Colon (tissue), 2 donors: Measurements from ENCODE around the gene JPH2.

Source experiments
- FAIRE-seq: peaks from 2 replicates; lab custom pipeline; 2012; peaks lifted over from hg19 to GRCh38; lab: Jason Lieb, UNC
- donor health status: control.
- donor health status: control.

Gene JPH2

DNA sequence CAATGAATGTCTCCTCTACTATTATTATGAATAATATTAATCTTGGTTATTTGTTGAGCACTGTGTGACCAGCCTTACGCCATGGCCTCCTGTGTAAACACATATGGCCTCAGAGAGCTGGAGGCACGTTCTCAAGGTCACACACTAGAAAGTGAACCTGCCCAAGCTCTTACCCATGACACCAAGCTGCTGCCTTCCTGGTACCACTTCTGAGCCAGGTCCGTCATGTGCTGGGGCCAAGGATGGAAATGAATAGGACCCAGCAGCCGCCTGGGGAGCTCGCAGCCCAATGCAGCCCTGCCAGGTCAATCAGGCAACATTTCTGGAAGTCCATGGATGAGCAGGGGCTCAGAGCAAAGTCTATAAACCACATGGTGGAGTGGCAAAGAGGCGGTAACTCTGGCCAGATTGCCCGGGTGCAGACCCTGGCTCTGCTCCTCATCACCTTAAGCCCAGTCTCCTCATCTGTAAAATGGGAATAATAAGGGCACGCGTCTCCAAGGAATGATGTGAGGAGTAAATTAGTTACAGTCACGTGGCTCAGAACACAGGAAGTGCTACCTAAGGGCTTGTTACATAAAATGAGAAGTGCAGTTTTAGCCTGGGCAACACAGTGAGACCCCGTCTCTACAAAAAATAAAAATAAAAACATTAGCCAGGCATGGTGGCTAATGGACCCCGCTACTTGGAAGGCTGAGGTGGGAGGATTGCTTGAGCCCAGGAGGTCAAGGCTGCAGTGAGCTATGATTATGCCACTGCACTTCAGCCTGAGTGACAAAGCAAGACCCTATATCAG is 61.5 kb downstream of the JPH2 start:
- no peak for FAIRE-seq

DNA sequence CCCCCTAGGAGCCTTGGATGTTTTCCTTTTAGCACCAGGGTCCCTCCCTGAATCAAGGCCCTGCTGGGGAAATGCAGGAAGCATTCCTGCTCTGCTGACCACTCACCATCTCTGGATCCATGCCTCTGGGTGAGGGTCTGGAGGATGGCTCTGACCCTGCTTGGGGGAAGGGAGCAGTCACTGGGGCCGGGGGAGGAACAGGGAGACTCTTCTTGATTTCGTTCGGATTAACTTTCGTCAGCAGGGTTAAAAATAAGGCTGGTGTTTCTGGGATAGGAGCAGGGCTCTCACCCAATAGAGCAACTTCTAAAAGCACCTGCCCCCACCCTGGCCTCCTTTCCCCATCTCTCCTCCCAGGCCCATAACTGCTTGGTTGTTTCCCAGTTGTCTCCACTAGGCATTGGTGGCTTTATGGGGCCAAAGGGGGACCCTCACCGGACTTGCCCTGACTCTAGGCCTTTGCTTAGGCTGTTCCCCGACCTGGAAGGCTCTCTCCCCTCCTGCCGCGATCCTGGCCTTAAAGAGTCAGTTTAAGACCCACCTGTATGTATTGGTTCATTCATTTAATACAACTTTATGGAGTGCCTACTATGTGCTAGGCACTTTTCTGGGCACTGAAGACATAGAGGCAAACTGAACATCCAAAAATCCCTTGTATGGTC is 63.0 kb downstream of the JPH2 start:
- no peak for FAIRE-seq

DNA sequence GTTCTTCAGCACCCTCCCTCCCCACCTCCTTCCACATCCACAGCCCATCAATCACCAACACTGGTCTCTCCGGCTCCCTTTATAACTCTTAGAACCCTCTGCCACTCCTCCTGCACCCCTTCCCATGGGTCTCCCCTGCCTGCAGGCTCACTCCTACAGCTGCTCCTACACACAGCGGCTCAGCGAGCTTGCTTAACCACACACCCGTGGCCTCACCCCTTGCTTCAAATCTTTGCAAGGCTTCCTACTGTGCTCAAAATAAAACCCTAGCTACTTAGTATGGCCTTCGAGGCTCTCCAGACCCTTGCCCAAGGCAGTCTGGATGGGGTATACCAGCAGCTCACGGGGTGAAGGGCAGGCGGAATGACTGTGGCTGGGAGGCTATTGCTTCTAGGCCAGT is 63.7 kb downstream of the JPH2 start:
- no peak for FAIRE-seq

DNA sequence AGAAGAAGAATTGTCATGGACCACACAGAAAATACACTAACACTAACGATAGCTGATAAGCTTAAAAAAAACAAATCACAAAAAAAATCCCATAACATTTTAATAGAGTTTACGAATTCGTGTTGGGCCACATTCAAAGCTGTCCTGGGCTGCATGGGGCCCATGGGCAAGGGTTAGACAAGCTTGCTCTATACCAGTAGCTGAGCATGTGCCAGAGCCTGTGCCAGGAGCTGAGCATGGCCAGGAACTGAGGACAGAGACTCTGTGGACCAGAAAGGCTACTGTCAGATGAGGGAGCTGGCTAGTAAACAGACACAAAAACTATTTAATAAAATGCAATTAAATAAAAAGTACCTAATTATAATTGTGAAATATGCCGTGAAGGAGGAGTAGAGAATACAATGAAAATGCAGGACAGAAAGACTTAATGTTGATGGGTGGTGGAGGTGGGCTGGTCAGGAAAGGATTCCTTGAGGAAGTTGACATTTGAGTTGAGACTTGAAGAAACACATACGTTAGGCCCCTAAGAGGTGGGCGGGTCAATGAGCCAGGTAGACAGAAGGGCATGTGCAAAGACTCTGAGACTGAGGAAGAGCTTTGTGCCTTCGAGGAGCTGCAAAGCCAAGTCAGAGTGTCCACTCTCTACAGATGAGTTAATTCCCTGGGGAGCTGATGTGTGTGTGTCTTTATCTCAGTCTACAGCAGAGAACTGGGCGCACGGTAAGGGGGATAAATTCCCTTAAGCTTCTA is 66.1 kb downstream of the JPH2 start:
- no peak for FAIRE-seq

DNA sequence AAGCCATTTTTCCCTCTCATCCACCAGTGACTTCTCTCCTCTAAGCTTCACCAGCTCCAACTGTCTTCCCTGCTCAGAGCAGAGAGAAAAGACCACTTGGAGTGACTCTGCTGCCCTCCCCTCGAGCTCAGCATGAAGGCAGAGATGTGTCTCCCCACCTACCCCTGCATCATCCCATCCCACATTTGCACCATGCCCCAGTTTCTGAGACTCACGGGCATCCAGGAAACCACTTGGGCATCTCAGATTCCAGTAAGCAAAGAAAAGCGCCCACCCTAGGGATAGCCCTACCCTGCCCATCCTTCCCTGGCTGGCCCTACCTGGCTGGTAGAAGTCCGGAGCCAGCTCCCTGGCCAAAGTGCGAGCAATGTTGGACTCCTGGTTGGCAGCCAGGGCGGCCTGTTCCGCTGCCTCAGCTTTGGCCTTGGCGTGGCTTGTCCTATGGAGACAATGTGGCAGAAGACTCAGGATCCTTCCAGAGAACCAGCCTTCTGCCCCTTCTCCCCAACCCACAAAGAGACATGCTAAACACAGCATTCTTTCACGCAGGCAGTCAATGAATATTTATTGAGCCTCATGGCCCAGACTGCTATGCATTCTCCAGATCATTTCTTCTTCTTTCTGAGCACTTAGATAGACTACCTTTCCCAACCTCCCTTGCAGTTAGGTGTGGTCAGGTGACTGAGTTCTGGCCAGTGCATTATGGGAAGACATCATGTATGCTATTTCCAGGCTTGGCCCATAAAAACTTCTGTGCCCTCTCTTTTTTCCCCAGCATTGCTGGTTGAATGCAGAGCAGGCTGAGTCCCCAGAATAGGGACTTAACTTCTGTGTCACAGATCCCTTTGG is 68.6 kb downstream of the JPH2 start:
- no peak for FAIRE-seq

DNA sequence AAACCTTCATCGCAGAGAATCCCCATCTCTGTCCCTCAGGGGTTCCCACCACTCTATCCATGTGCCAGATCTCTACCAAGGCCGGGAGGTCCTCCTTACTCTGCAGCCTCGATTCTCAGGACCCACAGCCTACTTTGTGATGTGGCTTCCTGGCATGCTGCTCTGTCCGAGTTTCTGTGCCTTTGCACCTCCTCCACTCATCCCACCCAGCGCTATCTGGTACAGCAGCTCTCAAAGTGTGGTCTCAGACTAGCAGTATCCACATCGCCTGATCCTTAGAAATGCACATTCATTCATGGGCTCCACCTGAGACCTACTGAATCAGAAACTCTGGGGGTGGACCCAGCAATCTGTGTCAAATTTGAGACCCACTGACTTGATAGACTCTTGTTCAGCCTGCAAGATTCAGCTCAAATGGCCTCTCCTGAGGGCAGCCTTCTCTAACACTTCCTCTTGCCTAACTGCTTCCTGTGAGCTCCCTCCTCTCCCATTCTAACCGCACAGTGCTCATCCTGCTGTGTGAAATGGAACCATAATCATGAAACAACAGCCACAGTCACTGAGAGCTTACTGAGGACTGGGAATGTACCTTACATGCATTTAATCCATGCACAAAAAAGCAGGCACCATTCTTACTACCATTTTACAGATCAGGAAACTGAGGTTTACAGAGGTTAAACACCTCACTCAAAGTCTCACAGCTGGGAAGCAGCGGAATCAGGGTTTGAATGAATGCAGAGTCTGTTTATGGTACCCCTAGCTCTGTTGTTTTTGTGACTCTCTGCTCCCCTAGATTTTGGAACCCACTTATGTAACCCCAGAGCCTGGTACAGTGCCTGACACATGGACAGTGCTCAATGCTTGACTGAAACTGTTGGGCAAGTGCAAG is 69.4 kb downstream of the JPH2 start:
- FAIRE-seq, result no peak

DNA sequence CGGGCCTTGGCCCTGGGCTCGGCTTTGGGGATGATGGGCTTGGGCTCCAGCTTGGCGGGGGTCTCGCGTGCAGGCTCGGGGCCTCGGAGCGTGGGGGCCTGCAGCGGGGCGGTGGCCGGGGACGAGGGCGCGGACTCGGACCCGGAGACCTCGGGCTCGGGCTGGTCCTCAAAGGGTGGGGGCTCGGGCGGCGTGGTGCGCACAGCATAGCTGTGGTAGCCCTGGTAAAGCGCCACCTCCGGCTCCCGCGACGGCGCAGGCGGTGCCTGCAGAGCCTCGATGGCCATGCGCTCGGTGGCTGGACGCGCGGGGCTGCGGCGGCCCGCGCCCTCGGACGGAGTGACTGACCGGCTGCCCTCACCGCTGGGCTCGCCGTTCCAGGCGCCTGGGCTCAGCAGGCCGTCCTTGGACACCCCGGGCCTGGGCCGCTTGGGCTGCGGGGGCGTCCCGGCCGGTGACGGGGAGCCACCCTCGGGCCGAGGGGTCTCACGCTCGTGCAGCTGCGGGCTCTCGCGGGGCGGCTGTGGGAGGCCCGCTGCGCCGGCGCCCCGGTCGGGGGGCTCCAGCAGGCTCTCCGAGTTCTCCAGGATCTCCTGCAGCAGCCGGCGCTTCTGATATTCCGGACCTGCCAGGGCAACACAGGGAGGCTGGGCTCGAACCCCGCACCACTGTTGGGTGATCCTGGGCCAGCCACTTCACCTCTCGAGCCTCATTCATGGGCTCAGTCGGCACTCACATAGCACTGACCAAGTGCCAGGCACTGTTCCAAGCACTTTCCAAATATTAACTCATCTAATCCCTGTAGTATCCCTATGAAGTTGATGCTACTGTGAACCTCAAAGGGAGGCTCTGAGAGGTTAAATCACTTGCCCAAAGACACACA is 71.0 kb downstream of the JPH2 start:
- FAIRE-seq, result no peak

DNA sequence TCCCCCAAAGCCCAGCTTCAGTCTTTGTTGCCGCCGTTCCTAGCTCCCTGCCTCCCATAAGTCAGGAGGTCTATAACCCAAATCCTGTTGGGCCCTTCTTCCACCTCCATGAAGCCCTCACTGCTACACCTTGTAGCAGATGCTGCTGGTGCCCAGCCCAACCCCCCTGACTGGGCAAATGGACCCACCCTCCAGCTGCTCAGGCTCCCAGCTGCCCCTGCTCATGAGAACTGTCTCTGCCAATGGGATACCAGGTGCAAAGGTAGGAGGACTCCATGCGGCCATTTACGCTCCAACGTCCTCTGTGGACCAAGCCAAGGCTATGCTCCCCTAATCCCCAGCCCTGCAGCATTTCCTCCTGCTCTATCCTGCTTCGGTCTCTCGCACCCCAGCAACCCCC is 71.8 kb downstream of the JPH2 start:
- FAIRE-seq, result no peak

DNA sequence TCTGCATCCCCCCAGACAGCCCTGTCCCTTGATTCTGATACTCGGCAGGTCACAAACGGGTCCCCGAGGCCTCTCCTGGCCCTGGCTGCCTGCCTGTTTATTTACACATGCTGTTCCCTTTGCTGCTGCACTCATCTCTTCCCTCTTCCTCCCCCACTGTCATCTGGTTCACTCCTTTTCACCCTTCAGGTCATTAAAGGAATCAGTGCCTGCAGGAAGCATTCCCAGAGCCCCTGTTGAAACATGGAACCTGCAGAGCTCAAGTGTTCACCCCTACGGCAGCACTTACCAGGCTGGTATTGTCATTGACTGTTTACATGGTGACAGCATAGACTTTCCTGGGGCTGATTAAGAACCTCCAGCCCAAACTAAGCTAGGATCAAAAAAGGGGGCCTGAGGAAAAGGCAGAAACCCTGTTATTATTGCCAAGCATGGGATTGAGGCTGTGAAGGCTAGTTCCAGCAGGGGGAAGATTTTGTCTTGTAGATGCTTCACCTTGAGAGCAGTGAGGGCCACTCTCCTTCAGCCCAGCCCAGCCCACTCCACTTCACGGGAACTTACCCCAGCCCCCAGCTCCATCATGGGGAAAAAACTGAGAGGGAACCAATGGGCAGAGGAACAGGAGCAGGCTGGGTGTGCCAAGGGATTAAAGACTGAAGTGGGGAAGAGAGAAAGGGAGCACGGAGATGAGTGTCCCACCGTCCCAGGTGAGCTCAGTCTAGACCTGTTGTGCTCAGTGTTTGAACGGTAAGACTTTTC is 73.2 kb downstream of the JPH2 start:
- no peak for FAIRE-seq

DNA sequence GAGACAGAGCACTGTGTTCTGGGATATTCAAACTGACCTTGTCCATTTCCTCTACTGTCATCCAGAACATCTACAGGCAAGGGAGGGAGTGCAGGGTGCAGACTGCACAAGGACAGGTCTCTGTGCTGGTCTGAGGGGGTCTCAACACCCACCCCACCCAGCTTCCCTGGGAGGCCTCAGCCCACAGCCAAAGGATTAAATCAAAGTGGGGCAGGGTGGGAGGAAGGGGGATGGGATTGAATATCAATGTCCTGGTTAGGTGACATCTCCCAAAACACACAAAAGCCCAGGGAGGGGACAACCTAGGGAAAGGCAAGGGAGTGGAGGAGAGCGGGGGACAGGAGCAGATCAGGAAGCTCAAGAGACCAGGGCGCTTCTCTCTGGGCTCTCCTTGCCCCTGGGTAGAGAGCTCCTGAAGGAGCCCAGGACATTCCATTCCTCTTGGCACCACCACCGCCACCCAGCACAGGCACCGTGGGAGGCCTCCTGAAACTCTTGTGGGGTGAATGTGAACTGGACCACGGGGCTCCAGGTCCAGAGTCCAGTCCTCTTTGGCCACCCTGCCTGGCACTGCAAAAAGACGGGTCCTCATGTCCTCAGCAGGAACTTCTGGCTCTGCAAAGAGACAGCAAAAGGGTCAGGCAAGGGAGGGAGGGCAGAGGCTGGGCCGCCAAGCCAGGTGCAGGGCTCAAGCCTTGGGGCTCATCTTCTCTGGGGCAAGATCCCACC is 73.9 kb downstream of the JPH2 start:
- FAIRE-seq, result no peak

DNA sequence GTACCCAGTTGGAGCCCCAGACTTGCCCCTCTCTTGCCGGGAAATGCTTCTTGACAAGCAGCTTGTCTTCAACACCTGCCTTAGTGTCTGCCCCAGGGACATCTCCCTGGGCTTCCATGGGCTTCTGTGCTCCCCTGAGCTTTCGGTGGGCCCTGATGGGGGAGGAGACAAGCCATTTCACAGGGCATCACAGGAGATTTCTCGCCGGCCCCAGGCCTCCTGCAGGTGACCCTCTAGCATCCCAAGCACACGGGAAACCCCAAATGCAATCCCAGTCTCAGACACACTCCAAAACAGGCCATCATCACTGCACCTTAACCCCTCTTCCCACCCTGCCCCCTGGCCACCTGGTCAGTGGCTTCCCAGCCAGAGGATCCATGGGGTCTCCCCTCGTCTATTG is 74.5 kb downstream of the JPH2 start:
- no peak for FAIRE-seq

DNA sequence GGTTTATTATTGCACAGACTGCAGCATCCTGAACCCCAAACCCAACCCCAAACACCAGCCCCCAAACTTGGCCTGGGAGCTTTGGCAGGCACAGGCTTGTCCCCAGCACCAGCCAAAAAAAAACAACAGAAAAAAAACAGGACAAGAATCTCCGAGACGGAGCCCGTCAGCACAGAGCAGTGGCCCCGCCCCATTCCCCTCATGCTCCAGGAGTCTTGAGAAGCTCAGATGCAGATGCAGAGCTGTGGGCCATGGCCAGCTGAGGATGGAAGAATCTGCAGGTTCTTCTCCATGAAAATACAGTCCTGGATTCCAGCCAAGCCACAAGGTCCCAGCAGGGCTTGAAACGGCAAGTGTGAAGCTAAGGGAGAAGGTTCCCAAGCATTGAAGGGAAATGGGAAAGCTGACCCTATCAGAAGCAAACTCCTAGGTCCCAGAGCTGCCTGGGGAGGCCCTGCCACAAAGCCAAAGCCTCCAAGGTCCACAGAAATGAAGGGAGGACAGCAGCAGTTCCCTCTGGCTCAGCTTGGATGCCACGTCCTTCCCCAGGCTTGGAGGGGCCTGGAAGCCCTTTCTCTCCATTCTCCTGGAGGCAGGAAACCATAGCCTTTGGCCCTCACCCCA is 75.2 kb downstream of the JPH2 start:
- no peak for FAIRE-seq

DNA sequence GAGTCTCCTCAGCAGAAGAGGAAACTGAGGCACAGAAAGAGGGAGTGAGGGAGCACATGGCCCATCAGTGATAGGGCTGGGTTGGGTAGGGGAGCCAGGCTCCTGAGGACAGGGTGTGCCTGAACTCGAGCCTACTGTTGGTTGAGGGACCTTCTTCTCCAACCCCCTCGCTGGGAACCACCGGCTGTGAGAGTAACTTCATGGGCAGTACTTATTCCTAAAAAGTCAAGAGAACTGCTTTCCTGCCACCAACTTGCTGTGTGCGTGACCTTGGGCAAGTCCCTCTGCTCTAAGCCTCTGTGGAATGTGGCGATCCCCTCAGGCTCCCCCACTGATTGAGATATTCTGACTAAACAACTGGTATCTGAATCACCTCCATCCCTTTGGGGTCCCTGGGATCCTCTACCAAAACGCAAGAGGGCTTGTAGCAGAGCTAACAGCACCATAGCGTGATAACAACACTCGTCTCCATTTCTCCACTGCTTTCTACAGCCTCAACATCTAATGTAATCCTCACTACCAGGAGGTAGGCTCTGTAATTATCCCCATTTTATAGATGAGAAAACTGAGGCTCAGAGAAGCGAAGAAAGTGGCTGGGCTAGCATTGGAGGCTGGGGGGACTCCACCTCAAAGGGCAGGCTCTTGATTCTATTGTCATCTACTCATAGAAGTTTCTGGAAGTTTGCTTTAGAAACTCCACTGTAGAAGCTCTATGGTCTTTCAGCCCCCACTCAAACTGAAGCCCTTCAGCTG is 76.0 kb downstream of the JPH2 start:
- no peak for FAIRE-seq

DNA sequence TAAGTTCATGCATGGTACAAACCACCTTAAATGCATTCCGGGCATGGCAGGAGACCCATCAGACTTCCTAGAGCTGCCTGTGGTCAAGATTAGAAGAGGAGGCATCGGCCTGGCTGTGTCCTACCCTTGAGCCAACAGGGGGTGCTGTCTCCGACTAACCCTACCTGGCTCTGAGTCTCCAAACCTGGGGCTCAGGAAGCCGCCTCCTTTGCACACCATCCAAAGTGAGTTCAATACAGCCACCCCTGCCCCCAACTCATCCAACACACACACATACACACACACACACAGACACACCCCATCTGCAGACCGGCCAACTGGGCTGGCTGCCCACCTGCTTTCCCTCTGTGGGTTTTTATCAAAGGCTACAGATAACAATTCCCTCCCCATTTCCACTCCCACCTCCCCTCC is 77.0 kb downstream of the JPH2 start:
- FAIRE-seq, result no peak

DNA sequence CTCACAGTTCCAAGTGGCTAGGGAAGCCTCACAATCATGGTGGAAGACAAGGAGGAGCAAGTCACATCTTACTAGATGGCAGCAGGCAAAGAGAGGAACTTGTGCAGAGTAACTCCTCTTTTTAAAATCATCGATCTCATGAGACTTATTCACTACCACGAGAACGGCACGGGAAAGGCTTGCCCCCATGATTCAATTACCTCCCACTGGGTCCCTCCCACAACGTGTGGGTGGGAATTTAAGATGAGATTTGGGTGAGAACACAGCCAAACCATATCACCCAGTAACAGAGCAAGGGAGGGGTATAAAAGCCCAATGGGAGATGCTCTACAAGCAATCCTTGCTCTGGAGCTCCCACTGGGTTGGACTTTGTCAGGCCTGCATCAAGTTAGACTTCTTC is 80.4 kb downstream of the JPH2 start:
- no peak for FAIRE-seq

DNA sequence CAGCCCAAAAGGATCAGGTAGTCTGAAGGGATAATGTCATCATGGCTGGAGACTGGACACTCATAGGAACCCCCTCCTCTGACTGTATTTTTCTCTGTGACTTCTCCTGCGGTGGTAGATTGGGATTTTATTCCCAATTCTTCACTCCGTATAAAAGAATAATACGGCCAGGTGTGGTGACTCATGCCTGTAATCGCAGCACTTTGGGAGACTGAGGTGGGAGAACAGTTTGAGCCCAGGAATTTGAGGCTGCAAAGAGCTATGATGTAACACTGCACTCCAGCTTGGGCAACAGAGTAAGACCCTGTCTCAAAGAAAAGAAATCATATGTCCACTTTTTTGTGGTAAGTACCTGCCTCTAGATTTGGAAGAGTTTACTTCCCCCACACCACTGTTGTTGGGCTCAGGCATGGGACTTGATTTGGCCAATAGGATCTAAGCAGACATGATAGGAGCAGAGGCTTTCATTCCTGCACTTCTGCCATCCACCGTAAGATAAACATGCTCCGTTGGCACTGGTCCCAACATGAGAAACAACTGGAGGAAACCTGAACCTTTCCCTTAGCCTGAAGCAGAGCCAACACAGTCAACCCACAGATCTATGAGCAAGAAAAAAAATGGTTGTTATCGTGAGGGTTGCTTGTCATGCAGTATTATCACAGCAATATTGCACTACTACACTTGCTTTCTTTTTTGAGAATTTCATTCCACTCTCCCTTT is 82.0 kb downstream of the JPH2 start:
- no peak for FAIRE-seq

DNA sequence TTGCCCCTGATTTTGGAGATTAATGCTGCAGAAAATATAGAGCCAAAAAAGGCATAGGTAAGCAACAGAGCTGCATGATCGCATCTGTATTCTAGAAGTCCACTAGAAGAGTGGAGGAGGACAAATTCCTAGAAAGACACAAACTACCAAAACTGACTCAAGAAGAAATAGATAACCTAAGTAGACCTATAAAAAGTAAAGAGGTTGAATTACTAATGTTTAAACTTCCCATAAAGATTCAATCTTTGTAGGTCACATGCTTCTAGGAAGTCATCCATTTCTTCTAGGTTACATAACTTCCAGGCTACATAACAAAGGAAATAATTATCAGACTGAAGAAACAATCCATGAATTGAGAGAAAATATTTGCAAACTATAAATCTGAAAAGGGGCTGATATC is 84.4 kb downstream of the JPH2 start:
- FAIRE-seq, result no peak
